ENCODE results near the gene ATRN.

ATRN gene

GRCh38 chr20:3433744-3434143, 37.1 kb upstream of the ATRN start:
- DNase-seq (ENCODE audit: insufficient read length, low spot score) (no peak), FAIRE-seq (no peak)
- no peak for TF ChIP-seq CTCF (IDR thresholded peaks at IDR 0.05; ENCODE audit: insufficient read depth, missing control alignments)

GRCh38 chr20:3434232-3434631, 36.6 kb upstream of the ATRN start:
- FAIRE-seq (no peak), DNase-seq (ENCODE audit: insufficient read length, low spot score) (no peak)
- TF ChIP-seq CTCF (IDR thresholded peaks at IDR 0.05; ENCODE audit: insufficient read depth, missing control alignments): no peak

GRCh38 chr20:3436864-3437574, 33.8 kb upstream of the ATRN start:
- DNase-seq (ENCODE audit: insufficient read length, low spot score) (no peak), FAIRE-seq (no peak)
- no peak for TF ChIP-seq CTCF (IDR thresholded peaks at IDR 0.05; ENCODE audit: insufficient read depth, missing control alignments)

- DNase-seq (ENCODE audit: insufficient read length, low spot score) (no peak), FAIRE-seq (no peak)
- no peak for TF ChIP-seq CTCF (IDR thresholded peaks at IDR 0.05; ENCODE audit: insufficient read depth, missing control alignments)
Measured at GRCh38 chr20:3446779-3447178, 24.0 kb upstream of the ATRN start.

GRCh38 chr20:3447321-3447720, 23.5 kb upstream of the ATRN start:
- DNase-seq (ENCODE audit: insufficient read length, low spot score) (no peak), FAIRE-seq (no peak)
- TF ChIP-seq CTCF (IDR thresholded peaks at IDR 0.05; ENCODE audit: insufficient read depth, missing control alignments): no peak

GRCh38 chr20:3449319-3449718, 21.5 kb upstream of the ATRN start:
- no peak for DNase-seq (ENCODE audit: insufficient read length, low spot score)
- FAIRE-seq: no peak
- no peak for TF ChIP-seq CTCF (IDR thresholded peaks at IDR 0.05; ENCODE audit: insufficient read depth, missing control alignments)

- no peak for TF ChIP-seq CTCF (IDR thresholded peaks at IDR 0.05; ENCODE audit: insufficient read depth, missing control alignments)
Measured at GRCh38 chr20:3452136-3452535, 18.7 kb upstream of the ATRN start.

More at GRCh38 chr20:3452136-3452535, 18.7 kb upstream of the ATRN start:
- FAIRE-seq (no peak), DNase-seq (ENCODE audit: insufficient read length, low spot score) (no peak)

Data from D721Med (cell line).